IMR-90 (cell line): ENCODE results near the gene GRID1. TPM values are rescaled to one million over a fixed set of nuclear protein-coding genes. Genes with fewer than 3 reads are reported as not detected.

ENCODE experiments used
- ATAC-seq: fragments of 200-7000 bp; cut with Tn5 transposase; 2 replicates; pipeline ENCODE4 v1.9.1; 2020; ENCODE audit warnings: low read depth, mild to moderate bottlenecking, moderate library complexity
- BruUV-seq: library from RNA; stranded (reverse); fragments of 400-500 nt; replicated peaks from 2 replicates; lab custom pipeline; 2021; lab: Mats Ljungman, UMichigan
- CTCF ChIA-PET: fragments of 300-600 bp; formaldehyde crosslinking; extraction: SDS; loops from one replicate; lab custom pipeline; 2021; ENCODE audit warnings: antibody characterized with exemption; lab: Yijun Ruan, JAX
- POLR2A ChIA-PET: fragments of 300-600 bp; sonication (Branson Sonifier 250); formaldehyde crosslinking; loops from one replicate; lab custom pipeline; 2022; ENCODE audit warnings: antibody characterized with exemption; ENCODE audit not compliant: unreplicated experiment; lab: Charles Lee
- DNase-seq: peaks from one replicate; pipeline ENCODE4 v3.0.0; 2013
- H2AFZ ChIP-seq: replicated peaks from 2 replicates; pipeline ENCODE3; 2013; ENCODE audit warnings: low read length, mild to moderate bottlenecking; ENCODE audit not compliant: poor library complexity
- H2AK5ac ChIP-seq: 2 replicates; pipeline ENCODE4 v1.6.1; 2013; ENCODE audit warnings: low read depth, low read length, inconsistent platforms
- H2AK9ac ChIP-seq: replicated peaks from 2 replicates; pipeline ENCODE3; 2013; ENCODE audit warnings: mild to moderate bottlenecking, low read depth, low read length, moderate library complexity; ENCODE audit not compliant: poor library complexity
- H2BK120ac ChIP-seq: 2 replicates; pipeline ENCODE4 v1.6.1; 2013; ENCODE audit warnings: low read depth, low read length, inconsistent platforms
- H2BK15ac ChIP-seq: 3 replicates; pipeline ENCODE4 v1.6.1; 2013; ENCODE audit warnings: low read depth, low read length, inconsistent platforms
- H2BK20ac ChIP-seq: 2 replicates; pipeline ENCODE4 v1.6.1; 2013; ENCODE audit warnings: low read depth, mild to moderate bottlenecking, inconsistent platforms, low read length, moderate library complexity
- H2BK5ac ChIP-seq: 2 replicates; pipeline ENCODE4 v1.6.1; 2013; ENCODE audit warnings: mild to moderate bottlenecking, low read depth, low read length, inconsistent platforms; ENCODE audit not compliant: poor library complexity, severe bottlenecking
- H3K14ac ChIP-seq: replicated peaks from 2 replicates; pipeline ENCODE4 v1.6.1; 2013; ENCODE audit warnings: low read depth, low read length, inconsistent platforms
- H3K18ac ChIP-seq: 2 replicates; pipeline ENCODE4 v1.6.1; 2013; ENCODE audit warnings: low read depth, low read length, control low read depth
- H3K23ac ChIP-seq: 2 replicates; pipeline ENCODE4 v1.6.1; 2013; ENCODE audit warnings: low read depth, low read length, inconsistent platforms
- H3K27ac ChIP-seq: 2 replicates; pipeline ENCODE4 v1.5.1; 2013; ENCODE audit warnings: mild to moderate bottlenecking, control low read depth, low read length; ENCODE audit not compliant: insufficient read depth
- H3K27me3 ChIP-seq: 2 replicates; pipeline ENCODE4 v1.6.1; 2013; ENCODE audit warnings: low read length; ENCODE audit not compliant: control insufficient read depth, insufficient read depth
- H3K36me3 ChIP-seq: 2 replicates; pipeline ENCODE4 v1.6.1; 2013; ENCODE audit warnings: low read length, mixed read lengths; ENCODE audit not compliant: control insufficient read depth, insufficient read depth
- H3K4ac ChIP-seq: 2 replicates; pipeline ENCODE4 v1.6.1; 2013; ENCODE audit warnings: low read depth, low read length, inconsistent platforms
- H3K4me1 ChIP-seq: 2 replicates; pipeline ENCODE4 v1.6.1; 2013; ENCODE audit warnings: low read length, mixed read lengths; ENCODE audit not compliant: control insufficient read depth, insufficient read depth
- H3K4me2 ChIP-seq: 2 replicates; pipeline ENCODE4 v1.6.1; 2013; ENCODE audit warnings: low read depth, mild to moderate bottlenecking, control low read depth, low read length, moderate library complexity
- H3K4me3 ChIP-seq: 2 replicates; pipeline ENCODE4 v1.5.1; 2013; ENCODE audit warnings: low read depth, mild to moderate bottlenecking, control low read depth, low read length, moderate library complexity; ENCODE audit not compliant: insufficient read depth
- H3K56ac ChIP-seq: 2 replicates; pipeline ENCODE4 v1.6.1; 2013; ENCODE audit warnings: low read length, inconsistent platforms; ENCODE audit not compliant: insufficient read depth; ENCODE audit errors: extremely low read depth
- H3K79me1 ChIP-seq, 2 experiments: 2 replicates each; pipeline ENCODE4 v1.6.1; 2013; ENCODE audit warnings: low read length in 2 of 2, inconsistent platforms in 1 of 2, low read depth in 1 of 2
- H3K9ac ChIP-seq: 2 replicates; pipeline ENCODE4 v1.6.1; 2013; ENCODE audit warnings: low read depth, low read length, control low read depth
- H3K9me1 ChIP-seq: 2 replicates; pipeline ENCODE4 v1.6.1; 2013; ENCODE audit warnings: low read length, inconsistent platforms; ENCODE audit not compliant: insufficient read depth
- H3K9me3 ChIP-seq: 2 replicates; pipeline ENCODE4 v1.6.1; 2013; ENCODE audit warnings: low read length; ENCODE audit not compliant: control insufficient read depth, insufficient read depth
- H4K20me1 ChIP-seq: 2 replicates; pipeline ENCODE4 v1.6.1; 2013; ENCODE audit warnings: low read length, inconsistent platforms; ENCODE audit not compliant: insufficient read depth
- H4K5ac ChIP-seq: 2 replicates; pipeline ENCODE4 v1.6.1; 2013; ENCODE audit warnings: mild to moderate bottlenecking, low read depth, low read length, control low read depth
- H4K8ac ChIP-seq, 2 experiments: 2 replicates each; pipeline ENCODE4 v1.6.1; 2013; ENCODE audit warnings: low read depth in 2 of 2, low read length in 2 of 2, control low read depth in 1 of 2, inconsistent platforms in 1 of 2
- H4K91ac ChIP-seq: 2 replicates; pipeline ENCODE4 v1.6.1; 2013; ENCODE audit warnings: low read depth, low read length, inconsistent platforms; ENCODE audit not compliant: insufficient read depth
- BHLHE40 ChIP-seq: fragments of 150-350 bp; IDR thresholded peaks from 2 replicates; pipeline ENCODE4 v1.6.1; 2016; ENCODE audit warnings: mild to moderate bottlenecking, low read depth, low read length
- CEBPB ChIP-seq: IDR thresholded peaks from 2 replicates; pipeline ENCODE4 v1.6.1; 2012; ENCODE audit warnings: low read depth, low read length, improper control_type of control experiment
- CHD1 ChIP-seq: IDR thresholded peaks from 2 replicates; pipeline ENCODE4 v1.6.1; 2012; ENCODE audit warnings: low read depth, low read length, improper control_type of control experiment
- FOS ChIP-seq: fragments of 150-350 bp; IDR thresholded peaks from 2 replicates; pipeline ENCODE4 v1.6.1; 2016; ENCODE audit warnings: low read depth, low read length
- NFE2L2 ChIP-seq: fragments of 150-350 bp; IDR thresholded peaks from 2 replicates; pipeline ENCODE4 v1.6.1; 2016; ENCODE audit warnings: low read depth, mild to moderate bottlenecking, low read length
- SMC3 ChIP-seq: fragments of 150-350 bp; IDR thresholded peaks from 2 replicates; pipeline ENCODE4 v1.6.1; 2016; ENCODE audit warnings: low read depth, mild to moderate bottlenecking, antibody characterized with exemption, low read length, moderate library complexity
- WGBS, 2 experiments: methylation state at CpG; one replicate each; pipeline versions ENCODE4 v1.1.5 to v1.1.7; 2013; ENCODE audit warnings: missing lambda C conversion rate in 2 of 2; ENCODE audit not compliant: insufficient read length in 1 of 2; ENCODE audit errors: extremely low coverage in 2 of 2; 5-methylcytosine and 5-hydroxymethylcytosine counted together
- dilution Hi-C: fragments of 300-500 bp; cut with HindIII; formaldehyde crosslinking; loops from one replicate; pipeline ENCODE4 v1.14.3; 2018; ENCODE audit warnings: low sequenced_read_pairs; ENCODE audit not compliant: unreplicated experiment
- in situ Hi-C: fragments of 300-500 bp; cut with MboI; formaldehyde crosslinking; loops from 3 replicates; pipeline ENCODE4 v1.14.3; 2019; ENCODE audit warnings: low sequenced_read_pairs, inconsistent platforms, mixed read lengths
- intact Hi-C: fragments of 100-400 bp; cut with micrococcal nuclease; formaldehyde crosslinking; loops from 2 replicates; pipeline ENCODE4 v1.10.0; 2022
- polyA plus RNA-seq, 3 experiments: library from polyadenylated mRNA; depleted of rRNA; stranded (reverse); fragments of >200 nt; gene quantifications; 2 replicates each; pipeline ENCODE4 v1.2.3, GENCODE V29; 2012; ENCODE audit warnings: low replicate concordance in 1 of 3
- total RNA-seq: library from RNA; depleted of rRNA; stranded (reverse); fragments of >200 nt; gene quantifications from 2 replicates; pipeline ENCODE4 v1.2.3, GENCODE V29; 2012

The GRID1 gene
- total and polyA plus RNA-seq, 2 of the 4 experiments (the other 2 are of a cell fraction), result not detected

DNA sequence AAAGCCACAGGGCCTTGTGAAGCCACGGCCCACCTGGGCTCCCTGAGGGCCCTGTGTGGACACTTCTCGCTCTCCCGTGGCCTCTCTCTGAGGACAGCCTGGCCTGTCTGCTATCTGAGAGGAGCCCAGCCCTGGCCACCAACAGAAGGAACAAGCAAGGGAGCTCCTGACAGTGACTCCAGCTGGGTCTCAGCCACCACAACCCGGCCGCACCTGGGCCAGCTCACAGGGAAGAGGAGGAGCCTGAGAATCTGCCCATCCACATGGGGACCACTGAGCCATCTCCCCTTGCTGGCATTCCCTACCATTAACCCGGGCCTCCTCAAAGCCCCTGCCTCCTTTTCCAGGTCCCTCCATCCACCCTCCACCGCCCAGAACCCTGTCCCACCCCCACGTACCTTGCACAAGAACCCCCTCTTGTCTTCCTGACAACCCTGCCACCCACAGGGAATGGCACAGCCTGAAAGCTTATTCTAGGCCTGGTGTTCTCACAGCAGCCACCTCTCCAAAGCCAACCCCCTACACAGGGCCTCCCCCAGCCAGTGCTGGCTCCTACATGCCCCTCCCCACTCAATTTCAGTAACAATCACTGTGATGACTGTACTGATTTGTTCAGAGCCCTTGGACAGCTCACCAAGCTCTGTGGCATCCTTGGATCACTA, 120.2 kb downstream of the GRID1 start:
- Histone ChIP-seq H2BK15ac (no peak overlapping the region), H3K56ac (no peak overlapping the region), H3K18ac (no peak overlapping the region), H4K91ac (no peak overlapping the region), H2AK5ac (no peak overlapping the region), H3K27me3 (no peaks in the 10 kb centered on the region), H2BK120ac (no peak overlapping the region), H3K14ac (no peak overlapping the region), H3K4me3 (no peak overlapping the region), H3K9me1 (no peaks in the 10 kb centered on the region), H3K4me1 (no peaks in the 10 kb centered on the region), H2AFZ (no peak overlapping the region), H4K8ac (no peak overlapping the region), H2AK9ac (no peak overlapping the region), H3K9ac (no peak overlapping the region), H2BK20ac (no peak overlapping the region), H3K9me3 (no peaks in the 10 kb centered on the region), H3K36me3 (no peaks in the 10 kb centered on the region), H2BK5ac (no peak overlapping the region), H4K5ac (no peak overlapping the region), H3K27ac (no peak overlapping the region), H3K4ac (no peak overlapping the region), H3K79me1 (no peaks in the 10 kb centered on the region), H3K23ac (no peak overlapping the region), H4K20me1 (no peaks in the 10 kb centered on the region), H3K4me2 (no peak overlapping the region)
- WGBS, 2 experiments, result 18% methylated on average over 4 of the region's 8 CpGs; no CpG with 5 or more reads in 1 of the 2 experiments
- no peak for TF ChIP-seq CEBPB
- TF ChIP-seq FOS, result no peak
- no peak for TF ChIP-seq SMC3
- TF ChIP-seq BHLHE40, result no peak
- no peak for TF ChIP-seq CHD1
- TF ChIP-seq NFE2L2, result no peak
- intact Hi-C loops, result no loop called here
- ATAC-seq, result no peak
- in situ Hi-C loops, result no loop called here
- DNase-seq, result no peak
- ChIA-PET CTCF (no interaction called here), POLR2A (no interaction called here)
- no TSS peak for BruUV-seq
- dilution Hi-C loops, result no loop called here
